Astrocyte (in vitro differentiated cells and primary cell): Measurements from ENCODE around the gene OR52E8.

Source experiments
- EZH2 ChIP-seq: IDR thresholded peaks from 2 replicates; pipeline ENCODE4 v1.6.1; 2012; ENCODE audit warnings: mild to moderate bottlenecking, low read length, inconsistent platforms; ENCODE audit not compliant: insufficient read depth
- TF ChIP-seq, protein P1 (sequence below): IDR thresholded peaks from 2 replicates; pipeline ENCODE4 v1.5.1; 2011; ENCODE audit warnings: low read depth, mild to moderate bottlenecking, inconsistent platforms, low read length, moderate library complexity; ENCODE audit not compliant: insufficient read depth

GRCh38 chr11:5841797-5842196, 15.7 kb downstream of the OR52E8 start, which contains the start of gene OR52E6:
- TF ChIP-seq, protein P1, sequence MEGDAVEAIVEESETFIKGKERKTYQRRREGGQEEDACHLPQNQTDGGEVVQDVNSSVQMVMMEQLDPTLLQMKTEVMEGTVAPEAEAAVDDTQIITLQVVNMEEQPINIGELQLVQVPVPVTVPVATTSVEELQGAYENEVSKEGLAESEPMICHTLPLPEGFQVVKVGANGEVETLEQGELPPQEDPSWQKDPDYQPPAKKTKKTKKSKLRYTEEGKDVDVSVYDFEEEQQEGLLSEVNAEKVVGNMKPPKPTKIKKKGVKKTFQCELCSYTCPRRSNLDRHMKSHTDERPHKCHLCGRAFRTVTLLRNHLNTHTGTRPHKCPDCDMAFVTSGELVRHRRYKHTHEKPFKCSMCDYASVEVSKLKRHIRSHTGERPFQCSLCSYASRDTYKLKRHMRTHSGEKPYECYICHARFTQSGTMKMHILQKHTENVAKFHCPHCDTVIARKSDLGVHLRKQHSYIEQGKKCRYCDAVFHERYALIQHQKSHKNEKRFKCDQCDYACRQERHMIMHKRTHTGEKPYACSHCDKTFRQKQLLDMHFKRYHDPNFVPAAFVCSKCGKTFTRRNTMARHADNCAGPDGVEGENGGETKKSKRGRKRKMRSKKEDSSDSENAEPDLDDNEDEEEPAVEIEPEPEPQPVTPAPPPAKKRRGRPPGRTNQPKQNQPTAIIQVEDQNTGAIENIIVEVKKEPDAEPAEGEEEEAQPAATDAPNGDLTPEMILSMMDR = no peak
- no peak for TF ChIP-seq EZH2
